Kidney epithelial cell (primary cell): ENCODE data around the gene MFAP4. TPM values are rescaled to one million over a fixed set of nuclear protein-coding genes. Genes with fewer than 3 reads are reported as not detected.

Experiments used
- DNase-seq: peaks from one replicate; pipeline ENCODE4 v3.0.0-alpha.2; 2010; ENCODE audit warnings: low read depth
- H3K27me3 ChIP-seq: 2 replicates; pipeline ENCODE4 v1.6.0; 2011; ENCODE audit warnings: low read length; ENCODE audit not compliant: control insufficient read depth, insufficient read depth
- H3K36me3 ChIP-seq: 2 replicates; pipeline ENCODE4 v1.5.1; 2011; ENCODE audit warnings: low read length; ENCODE audit not compliant: control insufficient read depth, insufficient read depth
- H3K4me3 ChIP-seq: 2 replicates; pipeline ENCODE4 v1.5.1; 2011; ENCODE audit warnings: low read depth, mild to moderate bottlenecking, control low read depth, low read length
- total RNA-seq: library from RNA; depleted of rRNA; stranded (reverse); fragments of >200 nt; gene quantifications from 2 replicates; pipeline ENCODE4 v1.2.3, GENCODE V29; 2015
- TF ChIP-seq, protein P1 (sequence below): IDR thresholded peaks from 2 replicates; pipeline ENCODE4 v1.5.1; 2011; ENCODE audit warnings: mild to moderate bottlenecking, moderate library complexity, low read length, control low read depth, inconsistent platforms; ENCODE audit not compliant: insufficient read depth, poor library complexity, severe bottlenecking

Gene MFAP4
- total RNA-seq, 1 donor from 2014 or later = 1.3 TPM

DNA sequence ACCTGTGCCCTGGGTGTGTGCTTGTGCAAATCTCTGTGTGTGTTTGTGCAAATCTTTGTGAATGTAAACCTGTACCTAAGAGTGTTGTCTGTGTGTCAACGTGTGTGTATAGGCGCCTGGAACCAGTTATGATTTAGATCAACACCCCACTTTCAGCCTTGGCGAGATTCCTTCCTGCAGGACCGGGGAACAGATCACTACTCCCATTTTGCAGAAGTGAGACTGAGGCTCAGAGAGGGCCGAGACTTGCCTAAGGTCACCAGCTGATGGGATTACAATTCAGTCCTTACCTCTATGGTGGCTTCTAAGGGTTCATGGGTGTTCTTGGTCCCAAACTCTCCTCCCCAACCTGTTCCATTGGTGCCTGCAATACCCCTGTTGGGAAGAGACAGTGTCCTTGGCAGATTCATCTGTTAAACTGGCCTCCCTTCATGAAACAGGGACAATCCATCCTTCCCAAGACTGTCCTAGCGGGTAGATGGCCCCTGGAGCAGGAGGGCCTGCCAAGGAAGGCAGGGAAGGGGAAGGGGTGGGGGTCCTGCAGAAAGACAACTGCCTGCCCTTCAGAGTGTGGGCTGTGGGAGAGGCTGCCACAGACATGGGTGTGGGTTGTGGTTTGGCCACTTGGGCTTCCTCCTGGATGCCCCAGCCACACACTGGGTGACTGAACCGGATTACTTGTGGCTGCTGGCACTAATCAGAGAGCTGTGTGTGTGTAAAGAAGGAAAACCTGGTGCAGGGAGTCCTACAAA lies 15.6 kb downstream of the MFAP4 start:
- Histone ChIP-seq H3K27me3 (no peaks in the 10 kb centered on the region), H3K4me3 (no peak overlapping the region), H3K36me3 (no peaks in the 10 kb centered on the region)
- no peak for DNase-seq
- TF ChIP-seq, protein P1, sequence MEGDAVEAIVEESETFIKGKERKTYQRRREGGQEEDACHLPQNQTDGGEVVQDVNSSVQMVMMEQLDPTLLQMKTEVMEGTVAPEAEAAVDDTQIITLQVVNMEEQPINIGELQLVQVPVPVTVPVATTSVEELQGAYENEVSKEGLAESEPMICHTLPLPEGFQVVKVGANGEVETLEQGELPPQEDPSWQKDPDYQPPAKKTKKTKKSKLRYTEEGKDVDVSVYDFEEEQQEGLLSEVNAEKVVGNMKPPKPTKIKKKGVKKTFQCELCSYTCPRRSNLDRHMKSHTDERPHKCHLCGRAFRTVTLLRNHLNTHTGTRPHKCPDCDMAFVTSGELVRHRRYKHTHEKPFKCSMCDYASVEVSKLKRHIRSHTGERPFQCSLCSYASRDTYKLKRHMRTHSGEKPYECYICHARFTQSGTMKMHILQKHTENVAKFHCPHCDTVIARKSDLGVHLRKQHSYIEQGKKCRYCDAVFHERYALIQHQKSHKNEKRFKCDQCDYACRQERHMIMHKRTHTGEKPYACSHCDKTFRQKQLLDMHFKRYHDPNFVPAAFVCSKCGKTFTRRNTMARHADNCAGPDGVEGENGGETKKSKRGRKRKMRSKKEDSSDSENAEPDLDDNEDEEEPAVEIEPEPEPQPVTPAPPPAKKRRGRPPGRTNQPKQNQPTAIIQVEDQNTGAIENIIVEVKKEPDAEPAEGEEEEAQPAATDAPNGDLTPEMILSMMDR = no peak

DNA sequence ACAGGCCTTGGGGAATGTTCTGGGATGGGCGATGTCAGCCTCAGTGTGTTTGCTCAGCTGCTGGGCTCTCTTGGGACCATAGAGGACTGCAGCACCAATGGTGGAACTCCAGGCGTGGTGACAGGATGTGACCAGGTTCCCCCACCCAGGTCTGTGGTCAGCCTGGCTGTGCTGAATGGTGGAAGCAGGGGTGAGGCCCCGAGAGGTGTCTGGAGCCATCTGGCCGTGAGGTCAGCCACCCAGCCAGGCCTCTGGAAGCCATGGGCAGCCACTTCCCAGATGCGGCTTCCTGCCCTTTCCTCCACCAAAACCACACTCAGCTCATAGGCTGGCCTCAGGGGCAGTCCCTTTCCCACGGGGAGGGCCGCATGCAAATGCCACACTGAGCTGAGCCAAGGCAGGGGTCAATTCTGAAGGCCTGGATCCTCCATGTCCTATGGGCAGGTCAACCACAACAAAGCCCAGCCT lies 16.5 kb downstream of the MFAP4 start:
- no peaks in the 10 kb centered on the region for H3K27me3 ChIP-seq
- no peaks in the 10 kb centered on the region for H3K36me3 ChIP-seq
- DNase-seq = no peak
- TF ChIP-seq, protein P1 = no peak
- H3K4me3 ChIP-seq = no peak overlapping the region

DNA sequence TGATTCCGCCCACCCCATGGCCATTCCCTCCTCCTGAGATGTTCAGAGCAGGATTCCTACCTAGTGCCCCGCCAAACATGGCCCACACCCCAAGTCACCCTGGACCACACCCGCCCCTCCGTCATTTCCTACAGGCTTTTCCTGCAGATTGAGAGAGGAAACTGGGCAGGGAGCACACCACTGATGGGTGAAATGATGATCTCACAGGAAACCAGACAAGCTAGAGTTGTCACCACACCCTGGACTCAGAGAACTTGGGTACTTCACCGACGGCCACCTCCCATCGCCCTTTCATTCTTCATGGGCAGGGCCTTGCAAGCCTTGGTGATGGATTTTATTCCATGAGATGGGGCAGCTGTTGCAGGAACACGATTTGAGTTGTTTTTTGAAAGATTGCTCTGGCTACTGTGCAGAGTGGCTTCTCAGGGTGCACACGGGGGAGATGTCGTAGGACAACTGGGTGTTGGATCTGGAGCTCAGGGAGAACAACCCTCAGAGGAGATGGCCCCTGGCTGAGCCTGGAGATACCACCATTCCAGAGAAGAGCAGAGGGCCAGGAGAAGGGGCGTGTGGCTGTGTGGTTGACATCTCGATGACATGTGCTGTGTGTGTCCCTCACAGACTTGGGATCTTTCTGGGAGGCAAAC lies 17.0 kb downstream of the MFAP4 start:
- TF ChIP-seq, protein P1 = no peak
- no peaks in the 10 kb centered on the region for H3K36me3 ChIP-seq
- no peak overlapping the region for H3K4me3 ChIP-seq
- no peak for DNase-seq
- H3K27me3 ChIP-seq = no peaks in the 10 kb centered on the region

DNA sequence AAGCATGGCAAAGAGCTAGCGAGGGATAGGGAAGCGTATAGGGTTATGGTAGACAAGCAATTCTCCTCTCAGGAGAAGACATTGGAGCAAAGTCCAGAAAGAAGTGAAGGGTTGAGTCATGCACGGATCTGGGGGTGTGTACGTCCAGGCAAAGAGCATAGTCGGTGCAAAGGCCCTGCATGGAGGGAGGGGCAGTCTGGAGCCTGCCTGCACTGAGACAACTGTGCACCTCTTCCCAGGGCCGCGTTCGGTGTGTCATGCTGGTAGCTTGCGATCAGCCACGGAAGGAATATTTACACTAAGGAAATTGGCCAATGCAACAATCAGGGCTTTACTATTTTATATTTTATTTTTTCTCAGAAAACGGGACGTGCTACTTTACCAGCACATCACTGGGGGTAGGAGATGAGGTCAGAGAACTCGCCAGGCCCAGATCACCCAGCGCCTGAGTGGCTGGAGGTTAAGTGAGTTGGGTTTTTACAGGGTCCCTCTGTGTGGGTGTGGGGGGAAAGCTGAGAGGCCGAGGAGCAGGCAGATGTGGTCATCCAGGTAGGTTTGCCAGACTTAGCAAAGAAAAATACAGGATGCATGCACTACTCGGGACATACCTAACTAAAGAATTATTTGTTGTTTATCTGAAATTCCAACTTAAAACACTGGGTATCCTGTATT lies 17.7 kb downstream of the MFAP4 start:
- Histone ChIP-seq H3K36me3 (no peaks in the 10 kb centered on the region), H3K4me3 (no peak overlapping the region), H3K27me3 (no peaks in the 10 kb centered on the region)
- TF ChIP-seq, protein P1 = no peak
- DNase-seq = no peak

DNA sequence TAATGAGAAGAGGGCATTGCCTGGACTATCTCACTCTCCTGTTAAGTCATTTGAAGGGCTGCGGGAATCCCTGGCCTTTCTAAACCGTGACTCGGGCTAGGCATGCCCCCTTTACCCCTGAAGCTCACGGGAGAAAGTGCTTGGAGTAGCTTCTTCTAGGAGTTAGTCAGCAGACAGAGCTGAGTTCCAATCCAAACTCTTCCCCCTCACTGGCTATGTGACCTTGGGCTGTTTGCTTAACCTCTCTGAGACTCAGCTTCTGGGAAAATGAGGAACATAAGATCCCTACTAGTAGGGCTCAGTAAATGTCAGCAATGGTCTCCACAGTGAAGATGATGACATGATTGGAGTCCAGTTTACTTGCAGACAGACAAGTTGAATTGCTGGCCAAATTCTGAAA lies 18.8 kb downstream of the MFAP4 start:
- Histone ChIP-seq H3K27me3 (no peaks in the 10 kb centered on the region), H3K36me3 (no peaks in the 10 kb centered on the region), H3K4me3 (no peak overlapping the region)
- DNase-seq = no peak
- TF ChIP-seq, protein P1 = no peak
